Measurements from ENCODE around the gene DDN.

DNA sequence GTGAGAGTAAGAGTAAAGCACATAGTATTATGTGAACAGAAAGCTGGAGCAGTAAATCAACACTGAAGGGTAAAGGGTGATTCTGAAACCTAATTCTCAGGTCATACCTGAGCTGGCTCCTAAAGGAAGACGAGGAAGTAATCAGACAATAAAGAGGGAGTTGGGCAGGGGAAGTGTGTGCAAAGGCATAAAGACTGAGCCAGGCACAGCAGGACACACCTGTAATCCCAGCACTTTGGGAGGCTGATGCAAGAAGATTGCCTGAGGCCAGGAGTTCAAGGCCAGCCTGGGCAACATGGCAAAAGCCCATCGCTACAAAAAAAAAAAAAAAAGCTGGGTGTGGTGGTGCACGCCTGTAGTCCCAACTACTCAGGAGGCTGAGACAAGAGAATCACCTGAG, 51.4 kb downstream of the DDN start:
- TF ChIP-seq EP300 (IDR thresholded peaks at IDR 0.05), result no peak
- no peak for TF ChIP-seq CTCF (IDR thresholded peaks at IDR 0.05)
